Lower leg skin (tissue), 3 donors: ENCODE measurements around the gene HSPA4.

Experiments
- CTCF ChIP-seq, 3 donors: fragments of 450-650 bp; IDR thresholded peaks; one replicate each; pipeline ENCODE4 v1.5.1; 2016; ENCODE audit warnings: antibody characterized with exemption in 3 of 3, mild to moderate bottlenecking in 3 of 3, moderate library complexity in 2 of 3
- POLR2A ChIP-seq, 2 donors: fragments of 450-650 bp; IDR thresholded peaks; one replicate each; pipeline ENCODE4 v1.6.1; 2016 to 2017; ENCODE audit warnings: antibody characterized with exemption in 2 of 2, mild to moderate bottlenecking in 1 of 2, moderate library complexity in 1 of 2

GRCh38 chr5:133121080-133121479, 69.3 kb downstream of the HSPA4 start:
- TF ChIP-seq POLR2A (IDR thresholded peaks at IDR 0.05) (no peak), CTCF (IDR thresholded peaks at IDR 0.05) (no peak)
